HCT116 (cell line): ENCODE data around the gene PUM1. TPM values are rescaled to one million over a fixed set of nuclear protein-coding genes. Genes with fewer than 3 reads are reported as not detected.

ENCODE experiments used
- ATAC-seq: fragments of 200-7000 bp; cut with Tn5 transposase; 2 replicates; pipeline ENCODE4 v1.9.1; 2020; ENCODE audit warnings: mild to moderate bottlenecking, moderate library complexity
- BruUV-seq: library from RNA; stranded (reverse); fragments of 400-500 nt; replicated peaks from 2 replicates; lab custom pipeline; 2021; lab: Mats Ljungman, UMichigan
- CTCF ChIA-PET: fragments of 300-600 bp; sonication (Branson Sonifier 250); formaldehyde crosslinking; loops from one replicate; lab custom pipeline; 2021; ENCODE audit warnings: antibody characterized with exemption; lab: Charles Lee
- POLR2A ChIA-PET: fragments of 300-600, 350-600 bp; sonication (Branson Sonifier 250); formaldehyde crosslinking; loops from one replicate; lab custom pipeline; 2021; ENCODE audit warnings: antibody characterized with exemption; lab: Charles Lee
- RAD21 ChIA-PET, 2 experiments: fragments of 300-600 bp; sonication (Branson Sonifier 250); formaldehyde crosslinking; loops; one replicate each; lab custom pipeline; 2023; ENCODE audit warnings: low total read pairs in 2 of 2; ENCODE audit not compliant: uncharacterized antibody in 2 of 2, unreplicated experiment in 2 of 2, low non-redundant PET in 1 of 2; lab: Charles Lee
- DNase-seq: peaks from one replicate; pipeline ENCODE4 v3.0.0-alpha.2; 2010; ENCODE audit warnings: low read depth, low spot score
- H2AFZ ChIP-seq: fragments of 200-600 bp; shearing (Covaris generic), sonication (generic); 2 replicates; pipeline ENCODE4 v1.6.1; 2017; ENCODE audit warnings: low read depth, mixed run types, mixed read lengths, antibody characterized with exemption, low read length; ENCODE audit not compliant: poor library complexity, severe bottlenecking
- H3K27ac ChIP-seq: 2 replicates; pipeline ENCODE4 v1.5.1; 2012; ENCODE audit warnings: low read depth, low read length
- H3K27me3 ChIP-seq: fragments of 200-600 bp; sonication (generic); 2 replicates; pipeline ENCODE4 v1.6.1; 2016; ENCODE audit warnings: mixed run types, low read length, mixed read lengths; ENCODE audit not compliant: insufficient read depth
- H3K36me3 ChIP-seq, 2 experiments: fragments of 200-500 bp in 1 of 2; fragments of 200-600 bp in 1 of 2; sonication (Bioruptor generic) in 1 of 2; sonication (generic) in 1 of 2; 2 replicates each; pipeline versions ENCODE4 v1.5.1 to v1.6.1; 2014 to 2016; ENCODE audit warnings: low read length in 2 of 2, inconsistent platforms in 1 of 2, mixed read lengths in 1 of 2, mixed run types in 1 of 2; ENCODE audit not compliant: insufficient read depth in 2 of 2, control insufficient read depth in 1 of 2
- H3K4me1 ChIP-seq, 2 experiments: fragments of 200-600 bp in 1 of 2; sonication (generic) in 1 of 2; 2 replicates each; pipeline versions ENCODE4 v1.5.1 to v1.6.1; 2012 to 2017; ENCODE audit warnings: low read length in 2 of 2, inconsistent platforms in 1 of 2, mild to moderate bottlenecking in 1 of 2, mixed read lengths in 1 of 2, mixed run types in 1 of 2, moderate library complexity in 1 of 2; ENCODE audit not compliant: insufficient read depth in 2 of 2, control insufficient read depth in 1 of 2
- H3K4me2 ChIP-seq: fragments of 200-600 bp; sonication (generic); 2 replicates; pipeline ENCODE4 v1.6.1; 2017; ENCODE audit warnings: mixed run types, low read length, mixed read lengths
- H3K4me3 ChIP-seq, 2 experiments: fragments of 200-600 bp in 1 of 2; sonication (generic) in 1 of 2; replicated peaks in 1 of 2; 2 replicates each; pipeline ENCODE4 v1.5.1; 2011 to 2016; ENCODE audit warnings: low read length in 2 of 2, control low read depth in 1 of 2, low read depth in 1 of 2, mild to moderate bottlenecking in 1 of 2, mixed read lengths in 1 of 2, mixed run types in 1 of 2
- H3K79me2 ChIP-seq: fragments of 200-600 bp; sonication (generic); 2 replicates; pipeline ENCODE4 v1.6.1; 2017; ENCODE audit warnings: mild to moderate bottlenecking, mixed run types, low read length, moderate library complexity, mixed read lengths; ENCODE audit not compliant: insufficient read depth
- H3K9ac ChIP-seq: fragments of 200-600 bp; sonication (generic); 2 replicates; pipeline ENCODE4 v1.6.1; 2016; ENCODE audit warnings: low read length, mixed read lengths
- H3K9me2 ChIP-seq: fragments of 200-600 bp; sonication (generic), shearing (Covaris generic); 2 replicates; pipeline ENCODE4 v1.6.1; 2017; ENCODE audit warnings: mixed run types, mild to moderate bottlenecking, moderate library complexity; ENCODE audit not compliant: insufficient read depth
- H3K9me3 ChIP-seq, 2 experiments: fragments of 200-500 bp in 1 of 2; fragments of 200-600 bp in 1 of 2; sonication (Bioruptor generic) in 1 of 2; sonication (generic) in 1 of 2; 2 replicates each; pipeline ENCODE4 v1.6.1; 2014 to 2017; ENCODE audit warnings: low read length in 2 of 2, mixed read lengths in 2 of 2, inconsistent platforms in 1 of 2, low read depth in 1 of 2, mild to moderate bottlenecking in 1 of 2, mixed run types in 1 of 2, moderate library complexity in 1 of 2; ENCODE audit not compliant: control insufficient read depth in 1 of 2, insufficient read depth in 1 of 2
- H4K20me1 ChIP-seq: fragments of 200-600 bp; sonication (generic), shearing (Covaris generic); 2 replicates; pipeline ENCODE4 v1.6.1; 2017; ENCODE audit warnings: mixed run types, mild to moderate bottlenecking, moderate library complexity; ENCODE audit not compliant: insufficient read depth
- ATF3 ChIP-seq: IDR thresholded peaks from 2 replicates; pipeline ENCODE4 v1.6.1; 2012
- CBX3 ChIP-seq: IDR thresholded peaks from 2 replicates; pipeline ENCODE4 v1.6.1; 2012; ENCODE audit warnings: low read depth
- EGR1 ChIP-seq: IDR thresholded peaks from 2 replicates; pipeline ENCODE4 v1.6.1; 2012; ENCODE audit warnings: low read depth
- ELF1 ChIP-seq: IDR thresholded peaks from 2 replicates; pipeline ENCODE4 v1.6.1; 2012; ENCODE audit warnings: low read depth, borderline replicate concordance
- EZH2 ChIP-seq: fragments of 200-600 bp; sonication (generic); IDR thresholded peaks from 2 replicates; pipeline ENCODE4 v1.6.1; 2017; ENCODE audit warnings: antibody characterized with exemption, mixed run types
- EZH2phosphoT487 ChIP-seq: fragments of 200-600 bp; IDR thresholded peaks from 2 replicates; pipeline ENCODE4 v1.6.1; 2018; ENCODE audit warnings: antibody characterized with exemption, borderline replicate concordance
- FOSL1 ChIP-seq: IDR thresholded peaks from 2 replicates; pipeline ENCODE4 v1.6.1; 2012; ENCODE audit warnings: low read depth
- JUND ChIP-seq: IDR thresholded peaks from 2 replicates; pipeline ENCODE4 v1.6.1; 2012
- POLR2A ChIP-seq: IDR thresholded peaks from 2 replicates; pipeline ENCODE4 v1.7.0; 2011; ENCODE audit warnings: borderline replicate concordance; ENCODE audit not compliant: insufficient read depth, insufficient read length; ENCODE audit errors: extremely low read depth
- POLR2AphosphoS5 ChIP-seq: IDR thresholded peaks from 2 replicates; pipeline ENCODE4 v1.6.1; 2011; ENCODE audit warnings: mild to moderate bottlenecking, low read depth, low read length, moderate library complexity
- RAD21 ChIP-seq: IDR thresholded peaks from 2 replicates; pipeline ENCODE4 v1.6.1; 2012; ENCODE audit warnings: low read depth, mild to moderate bottlenecking
- REST ChIP-seq: IDR thresholded peaks from 2 replicates; pipeline ENCODE4 v1.6.1; 2012; ENCODE audit warnings: low read depth
- SIN3A ChIP-seq: IDR thresholded peaks from 2 replicates; pipeline ENCODE4 v1.6.1; 2012; ENCODE audit warnings: low read depth
- SRF ChIP-seq: IDR thresholded peaks from 2 replicates; pipeline ENCODE4 v1.6.1; 2012; ENCODE audit warnings: low read depth
- TCF7L2 ChIP-seq: IDR thresholded peaks from 2 replicates; pipeline ENCODE4 v1.7.0; 2011; ENCODE audit warnings: borderline replicate concordance, inconsistent platforms; ENCODE audit not compliant: insufficient read depth, insufficient read length; ENCODE audit errors: extremely low read depth
- ZFX ChIP-seq: fragments of 450-650 bp; IDR thresholded peaks from 2 replicates; pipeline ENCODE4 v1.6.1; 2017
- ZNF274 ChIP-seq: fragments of 200-500 bp; sonication (Bioruptor generic); IDR thresholded peaks from 2 replicates; pipeline ENCODE4 v1.6.1; 2014; ENCODE audit warnings: mild to moderate bottlenecking, low read depth, low read length, inconsistent platforms
- intact Hi-C: fragments of 100-400 bp; cut with micrococcal nuclease; formaldehyde crosslinking; loops from 2 replicates; pipeline ENCODE4 v1.10.0; 2022
- total RNA-seq: library from RNA; stranded (reverse); gene quantifications from one replicate; pipeline ENCODE4 v1.2.1, GENCODE V29; 2021; ENCODE audit not compliant: unreplicated experiment
- TF ChIP-seq, protein P1 (sequence below), 3 experiments: fragments of 200-600 bp in 1 of 3; sonication (generic) in 1 of 3; IDR thresholded peaks in 2 of 3; conservative IDR thresholded peaks in 1 of 3; 2 replicates each; pipeline ENCODE4 v1.5.1; 2012 to 2017; ENCODE audit warnings: low read depth in 2 of 3, low read length in 2 of 3, antibody characterized with exemption in 1 of 3, borderline replicate concordance in 1 of 3, control low read depth in 1 of 3, mild to moderate bottlenecking in 1 of 3, mixed read lengths in 1 of 3, mixed run types in 1 of 3, moderate library complexity in 1 of 3; ENCODE audit not compliant: insufficient read depth in 1 of 3
- TF ChIP-seq, protein P2 (sequence below): IDR thresholded peaks from 2 replicates; pipeline ENCODE4 v1.6.1; 2012
- TF ChIP-seq, protein P3 (sequence below): IDR thresholded peaks from 2 replicates; pipeline ENCODE4 v1.6.1; 2011; ENCODE audit warnings: mild to moderate bottlenecking, low read length, moderate library complexity; ENCODE audit not compliant: insufficient replicate concordance; ENCODE audit errors: extremely low read depth

The PUM1 gene
- total RNA-seq, 1 experiment from 2014 or later: 113 TPM

GRCh38 chr1:31031330-31032143 is 34.0 kb downstream of the PUM1 start:
- no peak for ATAC-seq
- DNase-seq: no peak
- Histone ChIP-seq H3K4me1 (peaks cover 0 to 7% of the 10 kb centered on the region in 2 experiments; a peak in 1 of 4 replicates), H3K27me3 (no peaks in the 10 kb centered on the region), H3K4me3 (no peak overlapping the region), H3K27ac (no peak overlapping the region), H3K4me2 (no peak overlapping the region), H3K9me2 (no peaks in the 10 kb centered on the region), H2AFZ (no peak overlapping the region), H4K20me1 (peaks cover 56% of the 10 kb centered on the region), H3K9me3 (no peaks in the 10 kb centered on the region), H3K36me3 (peaks cover 8 to 10% of the 10 kb centered on the region in 2 experiments; a peak in 2 of 4 replicates), H3K79me2 (peaks cover 100% of the 10 kb centered on the region), H3K9ac (no peak overlapping the region)
- no TSS peak for BruUV-seq
- CTCF ChIA-PET: no interaction called here
- TF ChIP-seq ELF1 (no peak), ATF3 (no peak), POLR2A (no peak), SIN3A (no peak), JUND (no peak), EZH2phosphoT487 (no peak), EZH2 (no peak), ZFX (no peak), EGR1 (no peak), FOSL1 (no peak), ZNF274 (no peak), CBX3 (no peak), REST (no peak), RAD21 (no peak), TCF7L2 (no peak), POLR2AphosphoS5 (no peak), SRF (no peak)
- TF ChIP-seq, protein P1, sequence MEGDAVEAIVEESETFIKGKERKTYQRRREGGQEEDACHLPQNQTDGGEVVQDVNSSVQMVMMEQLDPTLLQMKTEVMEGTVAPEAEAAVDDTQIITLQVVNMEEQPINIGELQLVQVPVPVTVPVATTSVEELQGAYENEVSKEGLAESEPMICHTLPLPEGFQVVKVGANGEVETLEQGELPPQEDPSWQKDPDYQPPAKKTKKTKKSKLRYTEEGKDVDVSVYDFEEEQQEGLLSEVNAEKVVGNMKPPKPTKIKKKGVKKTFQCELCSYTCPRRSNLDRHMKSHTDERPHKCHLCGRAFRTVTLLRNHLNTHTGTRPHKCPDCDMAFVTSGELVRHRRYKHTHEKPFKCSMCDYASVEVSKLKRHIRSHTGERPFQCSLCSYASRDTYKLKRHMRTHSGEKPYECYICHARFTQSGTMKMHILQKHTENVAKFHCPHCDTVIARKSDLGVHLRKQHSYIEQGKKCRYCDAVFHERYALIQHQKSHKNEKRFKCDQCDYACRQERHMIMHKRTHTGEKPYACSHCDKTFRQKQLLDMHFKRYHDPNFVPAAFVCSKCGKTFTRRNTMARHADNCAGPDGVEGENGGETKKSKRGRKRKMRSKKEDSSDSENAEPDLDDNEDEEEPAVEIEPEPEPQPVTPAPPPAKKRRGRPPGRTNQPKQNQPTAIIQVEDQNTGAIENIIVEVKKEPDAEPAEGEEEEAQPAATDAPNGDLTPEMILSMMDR (IDR thresholded peaks at IDR 0.05 in 2 of 3, conservative IDR thresholded peaks at IDR 0.05 in 1 of 3; ENCODE audit: borderline replicate concordance in 1 of 3, insufficient read depth in 1 of 3, low read depth in 2 of 3, low read length in 2 of 3): no peak
- TF ChIP-seq, protein P2, sequence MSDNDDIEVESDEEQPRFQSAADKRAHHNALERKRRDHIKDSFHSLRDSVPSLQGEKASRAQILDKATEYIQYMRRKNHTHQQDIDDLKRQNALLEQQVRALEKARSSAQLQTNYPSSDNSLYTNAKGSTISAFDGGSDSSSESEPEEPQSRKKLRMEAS: no peak
- TF ChIP-seq, protein P3, sequence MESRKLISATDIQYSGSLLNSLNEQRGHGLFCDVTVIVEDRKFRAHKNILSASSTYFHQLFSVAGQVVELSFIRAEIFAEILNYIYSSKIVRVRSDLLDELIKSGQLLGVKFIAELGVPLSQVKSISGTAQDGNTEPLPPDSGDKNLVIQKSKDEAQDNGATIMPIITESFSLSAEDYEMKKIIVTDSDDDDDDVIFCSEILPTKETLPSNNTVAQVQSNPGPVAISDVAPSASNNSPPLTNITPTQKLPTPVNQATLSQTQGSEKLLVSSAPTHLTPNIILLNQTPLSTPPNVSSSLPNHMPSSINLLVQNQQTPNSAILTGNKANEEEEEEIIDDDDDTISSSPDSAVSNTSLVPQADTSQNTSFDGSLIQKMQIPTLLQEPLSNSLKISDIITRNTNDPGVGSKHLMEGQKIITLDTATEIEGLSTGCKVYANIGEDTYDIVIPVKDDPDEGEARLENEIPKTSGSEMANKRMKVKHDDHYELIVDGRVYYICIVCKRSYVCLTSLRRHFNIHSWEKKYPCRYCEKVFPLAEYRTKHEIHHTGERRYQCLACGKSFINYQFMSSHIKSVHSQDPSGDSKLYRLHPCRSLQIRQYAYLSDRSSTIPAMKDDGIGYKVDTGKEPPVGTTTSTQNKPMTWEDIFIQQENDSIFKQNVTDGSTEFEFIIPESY: no peak
- intact Hi-C loops: no loop called here
- POLR2A ChIA-PET: no interaction called here
- RAD21 ChIA-PET: no interaction called here
